ENCODE measurements around the gene POLR2L. TPM values are rescaled to one million over a fixed set of nuclear protein-coding genes. Genes with fewer than 3 reads are reported as not detected.

The POLR2L gene
- polyA plus RNA-seq, 4 donors: 75.4 to 128 (median 87.2) TPM

DNA sequence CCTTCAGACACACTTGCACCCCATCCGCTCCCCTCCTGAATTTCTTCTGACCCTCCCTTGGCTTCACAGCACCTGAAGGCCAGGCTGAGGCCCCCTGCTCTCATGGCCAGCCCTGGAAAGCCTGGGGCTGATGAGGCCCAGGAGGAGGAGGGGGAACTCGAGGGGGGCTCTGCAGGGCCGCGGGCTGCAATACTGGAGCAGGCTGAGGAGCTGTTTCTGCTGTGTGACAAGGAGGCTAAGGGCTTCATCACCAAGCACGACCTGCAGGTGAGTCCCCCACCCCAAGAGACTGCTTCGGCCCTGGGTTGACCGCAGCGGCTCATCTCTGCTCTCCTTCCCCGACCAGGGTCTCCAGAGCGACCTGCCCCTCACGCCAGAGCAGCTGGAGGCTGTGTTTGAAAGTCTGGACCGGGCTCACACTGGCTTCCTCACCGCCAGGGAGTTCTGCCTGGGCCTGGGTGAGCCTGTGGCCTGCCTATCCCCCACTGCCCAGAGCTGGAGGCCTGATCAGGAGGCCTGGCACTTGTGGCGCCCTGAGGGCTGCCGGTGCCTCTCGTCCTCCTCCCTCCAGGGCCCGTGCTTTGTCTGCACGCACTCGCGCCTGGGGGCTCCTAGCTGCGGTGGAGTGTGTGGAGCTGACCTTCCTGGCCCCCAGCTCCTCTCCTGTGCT, 13.7 kb downstream of the POLR2L start:
- DNase-seq (ENCODE audit: low read depth in 4 of 4, low spot score in 3 of 4): no peak

DNA sequence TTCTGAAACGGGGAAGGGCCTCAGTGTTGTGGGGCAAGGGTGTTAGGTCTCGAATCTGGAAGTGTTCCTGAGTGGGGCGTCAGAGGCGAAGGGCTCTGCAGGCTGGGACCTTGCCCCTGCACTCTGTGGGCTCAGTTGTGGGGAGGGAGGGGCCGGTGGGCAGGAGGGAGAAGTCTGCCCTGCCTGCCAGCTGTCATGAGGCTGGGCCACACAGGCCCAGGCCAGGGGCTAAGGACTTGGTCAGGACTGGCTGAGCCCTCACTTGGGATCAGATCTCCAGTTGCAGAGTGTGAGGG, 14.5 kb downstream of the POLR2L start, which contains the start of gene CRACR2B:
Gene CRACR2B, plus strand, starts transcription at position 23 of the 296 bp plus-strand sequence. CDS start 689 bp downstream, outside the sequence.
- no peak for DNase-seq (ENCODE audit: low read depth in 4 of 4, low spot score in 3 of 4)

DNA sequence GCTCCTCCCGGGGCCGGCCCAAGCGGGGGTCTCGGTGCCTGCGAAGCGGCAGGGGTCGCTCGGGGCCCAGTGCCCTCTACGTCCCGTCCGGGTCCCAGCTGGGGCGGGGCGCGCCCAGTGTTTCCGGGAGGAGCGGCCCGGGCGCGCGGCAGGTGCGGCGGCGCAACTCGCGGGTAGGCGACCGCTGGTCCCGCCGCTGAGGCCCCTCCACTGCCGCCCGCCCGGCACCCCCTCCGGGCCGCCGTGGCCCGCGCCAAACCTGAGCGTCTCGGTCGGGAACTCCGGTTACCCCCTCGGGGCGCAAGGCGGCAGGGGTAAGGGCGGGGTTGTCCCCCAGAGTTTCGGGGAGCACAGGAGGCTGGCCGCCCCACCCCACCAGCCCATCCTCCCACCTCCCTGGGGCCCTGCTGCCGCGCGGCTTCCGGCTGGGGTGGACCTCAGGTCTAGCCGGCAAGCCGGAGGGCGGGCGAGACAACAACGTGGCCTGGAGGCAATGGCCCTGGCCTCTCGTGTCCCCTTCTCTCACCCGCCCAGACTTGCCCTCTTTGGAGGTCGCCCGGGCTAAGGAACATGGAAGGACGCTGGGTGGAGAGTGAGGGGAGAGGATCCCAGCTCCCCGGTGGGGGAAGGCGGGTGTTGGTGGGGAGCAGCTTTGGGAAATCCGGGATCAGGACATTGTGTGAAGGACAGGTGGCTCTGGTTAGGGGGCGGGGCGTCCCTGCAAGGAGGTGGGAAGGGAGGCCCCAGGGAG, 15.0 kb downstream of the POLR2L start:
- no peak for DNase-seq (ENCODE audit: low read depth in 4 of 4, low spot score in 3 of 4)

DNA sequence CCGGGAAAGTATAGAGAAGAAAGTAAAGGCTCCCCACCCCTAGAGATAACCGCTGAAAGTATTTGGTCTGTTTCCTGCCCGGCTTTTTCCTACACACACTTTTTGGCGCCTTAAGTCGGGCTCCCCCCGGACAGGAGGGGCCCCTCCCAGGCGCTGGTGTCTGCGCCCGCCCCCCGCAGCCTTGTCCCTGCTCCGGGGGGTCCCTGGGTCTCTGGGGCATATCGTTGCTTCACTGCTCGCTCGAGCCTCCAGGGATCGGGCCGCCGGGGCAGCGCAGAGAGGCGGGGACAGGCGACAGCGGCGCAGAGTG, 15.5 kb downstream of the POLR2L start:
- DNase-seq (ENCODE audit: low read depth in 4 of 4, low spot score in 3 of 4): no peak

DNA sequence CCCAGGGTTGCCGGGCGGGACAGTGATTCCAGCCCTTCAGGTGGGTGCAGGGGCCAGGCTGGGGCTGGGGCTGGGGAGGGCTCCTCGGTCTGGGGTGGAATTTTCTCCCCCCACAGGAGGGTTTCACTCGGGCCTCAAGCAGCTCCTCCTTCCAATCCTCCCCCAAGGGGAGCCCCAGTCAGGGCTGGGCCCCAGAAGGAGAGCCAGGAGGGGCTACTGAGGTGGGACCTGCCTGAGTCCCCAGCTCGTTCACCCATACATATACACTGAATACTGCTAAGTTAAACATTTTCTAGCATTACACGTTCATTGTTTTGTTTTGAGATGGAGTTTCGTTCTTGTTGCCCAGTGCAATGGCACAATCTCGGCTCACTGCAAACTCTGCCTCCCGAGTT, 16.1 kb downstream of the POLR2L start:
- DNase-seq (ENCODE audit: low read depth in 4 of 4, low spot score in 3 of 4): no peak

DNA sequence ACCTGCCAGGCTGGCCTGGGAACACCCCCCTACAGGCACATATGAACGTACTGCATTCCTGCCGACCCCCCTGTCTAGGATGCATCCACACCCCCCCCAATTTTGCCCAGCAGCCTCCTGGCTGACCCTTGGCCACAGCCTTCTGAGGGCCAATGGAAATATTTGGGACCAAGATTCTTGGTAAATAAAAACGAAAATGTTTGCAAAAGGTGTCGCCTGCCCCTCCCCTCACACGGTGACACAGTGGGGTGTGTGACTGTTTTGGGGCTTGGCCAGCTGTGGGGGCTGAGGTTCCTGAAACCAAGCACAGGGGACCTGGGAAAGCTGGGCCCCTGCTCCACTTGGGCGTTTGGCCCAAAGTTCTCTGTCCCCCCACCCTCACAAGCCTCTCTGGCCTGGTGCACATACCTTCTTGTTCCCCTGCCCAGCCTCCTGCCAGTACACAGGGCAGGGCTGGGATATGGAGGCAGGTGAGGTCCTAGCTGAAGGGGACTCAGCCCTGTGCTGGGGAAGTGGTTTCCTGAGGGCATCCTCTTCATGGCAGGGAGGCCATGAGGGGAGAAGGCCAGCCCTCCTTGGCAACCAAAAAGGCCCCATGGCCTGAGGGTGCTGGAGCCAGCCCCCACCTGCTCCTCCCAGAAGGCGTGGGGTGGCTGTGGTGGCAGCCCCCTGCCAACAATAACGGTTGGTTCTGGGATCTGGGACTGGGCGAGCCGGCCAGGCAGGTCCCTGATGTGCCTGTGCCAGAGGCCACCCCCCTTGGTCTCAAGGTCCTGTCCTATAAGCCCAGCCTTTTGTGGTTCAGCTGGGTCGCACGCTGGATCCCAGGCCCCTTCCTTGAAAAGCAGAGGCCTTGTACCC, 16.7 kb downstream of the POLR2L start:
- DNase-seq (ENCODE audit: low read depth in 4 of 4, low spot score in 3 of 4): no peak

DNA sequence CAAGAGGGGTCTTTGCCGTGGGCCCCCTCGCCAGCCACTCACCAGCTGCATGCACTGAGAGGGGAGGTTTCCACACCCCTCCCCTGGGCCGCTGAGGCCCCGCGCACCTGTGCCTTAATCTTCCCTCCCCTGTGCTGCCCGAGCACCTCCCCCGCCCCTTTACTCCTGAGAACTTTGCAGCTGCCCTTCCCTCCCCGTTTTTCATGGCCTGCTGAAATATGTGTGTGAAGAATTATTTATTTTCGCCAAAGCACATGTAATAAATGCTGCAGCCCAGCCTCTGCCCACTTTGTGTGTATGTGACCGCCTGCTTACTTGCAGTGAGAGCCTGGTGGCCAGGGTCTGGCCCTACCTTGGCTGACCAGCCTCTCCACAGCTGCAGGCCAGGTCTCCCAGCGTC, 17.4 kb downstream of the POLR2L start:
- DNase-seq (ENCODE audit: low read depth in 4 of 4, low spot score in 3 of 4): no peak

DNA sequence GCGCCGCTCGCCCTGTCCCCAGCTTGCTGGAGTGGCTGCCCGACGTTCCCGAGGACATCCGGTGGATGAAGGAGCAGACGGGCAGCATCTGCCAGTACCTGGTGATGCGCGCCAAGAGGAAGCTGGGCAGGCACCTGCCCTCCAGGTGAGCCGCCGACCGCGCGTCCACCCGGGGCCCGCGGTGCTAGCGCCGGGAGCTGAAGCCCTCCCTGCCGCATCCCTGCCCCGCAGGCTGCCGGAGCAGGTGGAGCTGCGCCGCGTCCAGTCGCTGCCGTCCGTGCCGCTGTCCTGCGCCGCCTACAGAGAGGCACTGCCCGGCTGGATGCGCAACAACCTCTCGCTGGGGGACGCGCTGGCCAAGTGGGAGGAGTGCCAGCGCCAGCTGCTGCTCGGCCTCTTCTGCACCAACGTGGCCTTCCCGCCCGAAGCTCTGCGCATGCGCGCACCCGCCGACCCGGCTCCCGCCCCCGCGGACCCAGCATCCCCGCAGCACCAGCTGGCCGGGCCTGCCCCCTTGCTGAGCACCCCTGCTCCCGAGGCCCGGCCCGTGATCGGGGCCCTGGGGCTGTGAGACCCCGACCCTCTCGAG, 17.9 kb downstream of the POLR2L start:
- no peak for DNase-seq (ENCODE audit: low read depth in 4 of 4, low spot score in 3 of 4)

DNA sequence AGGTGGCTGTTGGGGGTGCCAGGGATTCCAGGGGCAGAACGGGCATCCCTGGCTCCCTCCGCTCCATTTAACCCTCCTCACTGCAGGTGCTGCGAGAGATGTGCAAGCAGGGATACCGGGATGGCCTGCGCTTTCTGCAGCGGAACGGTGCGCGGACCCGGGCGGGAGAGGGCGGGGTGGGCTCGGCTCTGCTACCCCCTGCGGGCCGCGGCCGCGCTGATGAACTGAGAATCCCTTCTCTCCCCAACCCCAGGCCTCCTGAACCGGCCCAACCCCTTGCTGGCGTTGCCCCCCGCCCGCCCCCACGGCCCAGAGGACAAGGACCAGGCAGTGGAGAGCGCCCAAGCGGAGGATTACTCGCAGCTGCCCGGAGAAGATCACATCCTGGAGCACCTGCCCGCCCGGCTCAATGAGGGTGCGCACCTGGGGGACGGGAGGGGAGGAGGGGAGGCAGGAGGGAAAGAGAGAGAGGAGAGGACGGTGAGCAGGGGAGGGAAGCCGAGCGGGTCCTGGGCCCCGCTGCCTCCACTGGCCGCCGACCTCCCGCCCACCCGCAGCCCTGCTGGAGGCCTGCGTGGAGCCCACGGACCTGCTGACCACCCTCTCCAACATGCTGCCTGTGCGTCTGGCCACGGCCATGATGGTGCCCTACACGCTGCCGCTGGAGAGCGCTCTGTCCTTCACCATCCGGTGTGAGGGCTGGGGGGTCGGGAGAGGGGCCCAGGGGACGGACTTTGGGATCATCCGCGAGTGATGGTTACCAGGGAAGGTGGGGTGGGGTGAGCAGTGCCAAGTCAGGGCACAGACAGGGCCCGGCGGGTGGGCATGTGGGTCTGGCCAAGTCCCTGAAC, 18.7 kb downstream of the POLR2L start:
- DNase-seq (ENCODE audit: low read depth in 4 of 4, low spot score in 3 of 4): no peak

DNA sequence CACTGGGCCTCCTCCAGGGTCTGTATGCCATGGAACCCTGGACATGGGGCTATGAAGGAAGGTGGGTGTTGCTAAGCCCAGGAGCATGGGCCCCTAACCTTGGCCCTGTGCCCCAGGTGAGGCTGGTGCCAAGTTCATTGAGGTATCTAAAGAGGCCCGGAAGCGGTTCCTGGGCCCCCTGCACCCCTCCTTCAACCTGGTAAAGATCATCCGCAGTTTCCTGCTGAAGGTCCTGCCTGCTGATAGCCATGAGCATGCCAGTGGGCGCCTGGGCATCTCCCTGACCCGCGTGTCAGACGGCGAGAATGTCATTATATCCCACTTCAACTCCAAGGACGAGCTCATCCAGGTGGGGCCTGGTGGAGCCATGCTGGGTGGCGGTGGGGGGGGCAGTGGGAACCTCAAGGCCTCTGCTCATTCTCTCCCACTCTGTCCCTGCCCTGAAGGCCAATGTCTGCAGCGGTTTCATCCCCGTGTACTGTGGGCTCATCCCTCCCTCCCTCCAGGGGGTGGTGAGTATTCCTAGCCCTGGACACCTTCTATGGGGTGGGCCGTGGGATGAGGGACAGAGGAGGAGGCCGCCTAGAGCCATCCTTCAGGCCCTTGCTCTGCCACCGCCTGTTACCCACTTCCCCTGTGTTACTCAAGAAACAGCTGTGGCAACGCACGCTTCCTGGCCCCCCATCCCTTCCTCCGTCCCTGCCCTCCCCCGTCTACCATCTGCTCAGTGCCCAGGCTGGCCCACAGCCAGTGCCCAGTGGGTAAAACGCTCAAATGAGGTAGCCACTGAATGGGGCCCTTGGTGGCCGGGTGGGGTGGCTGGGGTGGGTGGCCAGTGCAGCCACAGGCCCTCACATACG, 20.6 kb downstream of the POLR2L start:
- no peak for DNase-seq (ENCODE audit: low read depth in 4 of 4, low spot score in 3 of 4)

DNA sequence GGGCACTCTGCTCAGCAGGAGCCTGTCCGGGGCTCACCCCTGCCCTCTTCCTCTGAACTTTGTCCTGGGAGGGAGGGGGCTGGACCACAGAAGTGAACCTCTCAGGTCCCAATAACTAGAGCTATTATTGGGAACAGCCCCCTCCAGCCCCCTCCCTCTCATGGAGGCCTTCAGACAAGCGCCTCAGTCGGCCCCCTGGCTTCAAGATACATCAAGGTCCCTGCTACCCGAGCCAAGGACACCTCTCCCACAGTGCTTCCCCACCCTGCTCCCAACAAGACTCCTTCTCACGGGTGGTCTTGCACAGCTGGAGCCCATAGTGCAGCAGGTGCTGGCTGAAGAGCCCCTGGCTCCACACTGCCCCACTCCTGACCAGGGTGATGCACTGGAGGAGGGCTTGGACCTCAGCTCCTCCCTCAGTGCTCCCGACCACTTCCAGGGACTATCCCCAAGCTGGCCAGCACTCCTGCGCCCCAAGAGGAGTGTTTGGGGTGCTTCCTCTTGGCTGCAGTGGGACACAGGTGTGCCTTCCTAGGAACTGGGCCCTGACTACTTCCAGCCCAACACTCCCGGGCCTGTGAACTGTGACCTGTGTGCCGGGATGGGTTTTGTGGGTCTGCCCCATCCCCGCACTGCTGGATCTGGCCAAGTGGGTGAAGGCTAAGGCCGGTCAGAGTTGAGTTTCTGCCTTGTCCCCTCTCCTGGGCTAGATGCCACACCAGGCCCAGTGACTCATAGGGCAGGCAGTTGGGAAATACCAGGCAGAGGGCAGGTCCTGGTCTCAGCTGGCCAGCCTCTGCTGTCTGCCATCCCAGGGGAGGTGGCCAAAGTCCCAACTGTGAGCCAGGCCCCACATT, 21.4 kb downstream of the POLR2L start:
- DNase-seq (ENCODE audit: low read depth in 4 of 4, low spot score in 3 of 4): no peak

DNA sequence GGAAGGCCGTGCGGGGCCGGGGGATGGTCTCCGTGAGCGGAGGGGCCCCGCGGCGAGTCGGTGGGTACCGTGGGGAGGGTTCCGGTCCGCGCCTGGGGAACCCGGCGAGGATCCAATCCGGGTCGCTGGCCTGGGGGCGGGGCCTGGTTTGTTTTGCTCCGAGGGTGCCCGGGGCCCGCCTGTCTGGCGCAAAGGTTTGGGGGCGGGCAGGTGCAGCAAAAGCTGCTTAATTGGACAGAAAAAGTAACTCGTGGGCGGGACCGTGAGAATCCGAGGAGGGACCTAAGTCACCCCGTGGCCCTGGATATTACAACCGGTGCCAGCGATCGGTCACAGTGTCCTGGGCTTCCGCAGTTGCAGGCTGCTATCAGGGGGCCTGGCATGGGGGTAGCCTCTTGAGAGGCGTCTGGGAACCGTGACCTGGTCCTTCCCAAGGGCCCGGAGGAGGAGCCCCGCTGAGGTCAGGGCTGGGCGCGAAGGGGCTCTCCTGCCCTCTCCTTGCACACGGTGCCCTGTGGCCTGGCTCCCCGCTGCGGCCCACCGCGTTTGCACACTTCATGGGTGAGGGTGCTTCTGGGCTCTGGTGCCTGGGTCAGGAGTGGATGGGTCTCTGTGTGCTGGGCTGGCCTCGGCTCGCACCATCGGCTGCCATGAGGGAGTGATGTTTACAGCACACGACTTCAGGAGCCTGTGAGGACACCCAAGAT, 22.2 kb downstream of the POLR2L start:
- no peak for DNase-seq (ENCODE audit: low read depth in 4 of 4, low spot score in 3 of 4)

DNA sequence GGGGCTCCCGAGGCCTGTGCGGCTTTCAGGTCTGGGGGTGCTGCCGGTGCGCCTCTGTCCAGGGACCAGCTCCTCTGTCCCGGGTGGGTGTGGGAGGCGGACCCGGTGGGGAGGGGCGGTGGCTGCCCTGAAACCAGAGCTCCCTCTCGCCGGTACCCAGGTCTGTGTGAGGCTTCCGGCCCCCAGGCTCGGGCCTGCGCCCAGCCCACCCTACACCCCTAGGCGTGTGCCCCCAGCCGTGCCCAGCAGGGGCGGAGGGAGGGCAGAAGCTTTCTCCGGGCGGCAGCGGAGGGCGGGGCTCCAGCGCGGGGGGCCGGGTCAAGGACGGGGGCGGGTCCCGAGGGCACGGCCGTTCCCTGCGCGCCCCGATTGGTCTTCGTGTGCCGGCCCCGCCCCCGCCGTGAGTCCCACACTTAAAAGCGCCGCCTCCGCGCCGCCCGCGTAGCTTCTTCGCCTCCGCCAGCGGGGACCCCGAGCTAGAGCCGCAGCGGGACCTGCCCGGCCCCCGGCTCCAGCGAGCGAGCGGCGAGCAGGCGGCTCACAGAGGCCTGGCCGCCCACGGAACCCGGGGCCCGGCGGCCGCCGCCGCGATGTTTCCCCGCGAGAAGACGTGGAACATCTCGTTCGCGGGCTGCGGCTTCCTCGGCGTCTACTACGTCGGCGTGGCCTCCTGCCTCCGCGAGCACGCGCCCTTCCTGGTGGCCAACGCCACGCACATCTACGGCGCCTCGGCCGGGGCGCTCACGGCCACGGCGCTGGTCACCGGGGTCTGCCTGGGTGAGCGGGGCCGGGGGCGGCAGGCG, 23.0 kb downstream of the POLR2L start:
- DNase-seq (ENCODE audit: low read depth in 4 of 4, low spot score in 3 of 4): no peak

DNA sequence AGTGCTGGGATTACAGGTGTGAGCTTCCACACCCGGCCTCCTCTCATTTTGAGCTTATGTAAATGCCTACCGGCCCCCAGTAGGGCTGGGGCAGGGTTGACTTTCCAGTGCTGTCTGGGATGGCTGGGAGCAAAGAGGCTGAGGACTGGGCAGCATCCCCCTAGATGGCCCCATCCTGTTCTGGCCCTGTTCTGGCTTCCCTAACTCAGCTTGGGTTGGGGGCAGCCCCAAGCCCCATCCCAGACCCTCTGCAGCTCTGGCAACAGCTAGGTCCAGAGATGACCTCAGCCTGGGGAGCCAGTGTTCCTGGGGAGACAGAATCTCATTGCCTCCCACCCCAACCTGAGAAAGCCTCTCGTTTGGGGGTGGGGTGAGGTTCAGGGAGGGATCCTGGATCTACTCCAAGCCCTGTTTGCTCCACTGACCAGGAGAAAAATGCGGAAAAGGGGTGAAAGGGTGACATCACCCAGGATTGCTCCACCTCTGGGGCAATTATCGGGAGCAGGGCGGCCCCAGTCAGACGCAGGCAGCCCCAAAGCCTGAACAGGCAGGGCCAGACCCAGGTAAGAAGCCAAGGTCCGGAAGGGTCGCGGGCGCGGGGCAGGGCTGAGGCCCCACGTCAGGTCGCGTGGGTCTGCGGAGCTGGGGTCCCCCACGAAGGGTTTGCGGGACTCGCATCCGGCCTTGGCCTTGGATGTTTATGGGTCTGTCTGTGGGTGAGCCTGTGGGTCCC, 23.8 kb downstream of the POLR2L start, which contains the start of gene PNPLA2:
Gene PNPLA2, plus strand, starts transcription at position 519 of the 733 bp plus-strand sequence. CDS start 805 bp downstream, outside the sequence.
- no peak for DNase-seq (ENCODE audit: low read depth in 4 of 4, low spot score in 3 of 4)

DNA sequence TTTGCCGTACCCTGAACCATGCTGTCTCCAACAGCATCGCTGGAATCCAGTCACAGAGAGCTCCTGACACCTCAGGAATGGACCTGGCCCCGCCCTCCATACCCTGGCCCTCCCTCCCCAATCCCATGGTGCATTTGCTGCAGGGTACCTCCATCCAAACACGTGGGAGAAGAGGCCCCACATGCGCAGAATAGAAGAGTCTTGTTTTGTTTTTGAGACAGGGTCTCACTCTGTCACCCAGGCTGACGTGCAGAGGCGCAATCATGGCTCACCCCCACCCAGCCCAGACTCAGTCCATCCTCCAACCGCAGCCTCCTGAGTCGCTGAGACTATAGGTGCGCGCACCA, 25.9 kb downstream of the POLR2L start:
- DNase-seq (ENCODE audit: low read depth in 4 of 4, low spot score in 3 of 4): no peak

DNA sequence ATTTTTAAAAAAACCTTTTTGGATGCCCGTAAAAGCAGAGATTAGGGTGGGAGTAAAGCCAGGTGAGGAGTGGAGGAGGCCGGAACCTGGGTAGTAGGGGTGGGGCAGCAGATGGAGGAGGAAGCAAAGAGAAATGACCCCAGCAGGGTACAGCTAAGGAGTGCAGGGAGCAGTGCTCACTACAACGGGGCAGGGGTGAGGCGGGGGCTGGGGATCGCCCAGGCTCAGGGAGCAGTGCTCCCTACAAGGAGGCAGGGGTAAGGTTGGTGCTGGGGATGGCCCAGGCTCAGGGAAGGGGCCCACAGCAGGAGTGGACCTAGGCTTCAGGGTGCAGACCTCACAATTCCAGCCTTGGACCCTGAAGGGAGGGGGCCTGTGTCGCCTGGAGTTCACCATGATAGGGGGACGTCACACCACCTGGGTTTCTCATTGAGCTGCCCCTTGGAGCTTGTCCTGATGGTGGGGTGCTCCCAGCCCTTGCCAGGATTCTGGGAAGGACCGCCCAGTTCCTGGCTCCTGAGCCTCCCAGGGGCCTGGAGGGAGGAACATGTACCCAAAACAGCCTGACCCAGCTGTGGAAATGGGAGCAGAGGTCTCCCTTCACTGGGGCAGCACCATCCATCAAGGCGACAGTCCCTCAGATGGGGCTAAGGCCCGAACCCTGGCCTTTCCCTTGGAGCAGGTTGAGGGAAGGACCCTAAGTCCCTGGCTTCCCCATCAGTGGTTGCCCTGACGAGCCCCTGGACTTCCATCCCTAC, 26.5 kb downstream of the POLR2L start:
- DNase-seq (ENCODE audit: low read depth in 4 of 4, low spot score in 3 of 4): no peak

Measured in left renal pelvis (tissue), 4 donors.